HG03060 (cell line): ENCODE measurements around the gene BMPR2.
"Not testable (repeated sequence)": the region's sequence is repeated elsewhere in the genome, so short reads cannot be mapped to it uniquely, and the experiment has no call there.

Experiments used
- ATAC-seq: cut with Tn5 transposase; IDR thresholded peaks from one replicate; pipeline ENCODE4 v1.9.1; 2021; ENCODE audit warnings: low read depth, moderate number of reproducible peaks; ENCODE audit not compliant: unreplicated experiment

BMPR2 gene

GRCh38 chr2:202444000-202444399, 67.9 kb downstream of the BMPR2 start:
- no peak for ATAC-seq

GRCh38 chr2:202449344-202449743, 73.2 kb downstream of the BMPR2 start:
- no peak for ATAC-seq

GRCh38 chr2:202450785-202451184, 74.7 kb downstream of the BMPR2 start:
- no peak for ATAC-seq

GRCh38 chr2:202452744-202453143, 76.6 kb downstream of the BMPR2 start:
- ATAC-seq: no peak

GRCh38 chr2:202454536-202454935, 78.4 kb downstream of the BMPR2 start:
- no peak for ATAC-seq

GRCh38 chr2:202455114-202455513, 79.0 kb downstream of the BMPR2 start:
- no peak for ATAC-seq

- no peak for ATAC-seq
Observed at GRCh38 chr2:202460119-202460518, 84.0 kb downstream of the BMPR2 start.

GRCh38 chr2:202479090-202479489, 103.0 kb downstream of the BMPR2 start:
- ATAC-seq: no peak

GRCh38 chr2:202479610-202480009, 103.5 kb downstream of the BMPR2 start:
- ATAC-seq: no peak

- no peak for ATAC-seq
Observed at GRCh38 chr2:202486351-202486750, 110.2 kb downstream of the BMPR2 start.

- no peak for ATAC-seq
Observed at GRCh38 chr2:202488671-202489070, 112.5 kb downstream of the BMPR2 start.

- no peak for ATAC-seq
Observed at GRCh38 chr2:202490479-202490878, 114.4 kb downstream of the BMPR2 start.

GRCh38 chr2:202491514-202491913, 115.4 kb downstream of the BMPR2 start:
- no peak for ATAC-seq

GRCh38 chr2:202494300-202495229, 118.4 kb downstream of the BMPR2 start:
- ATAC-seq: no peak

- no peak for ATAC-seq
Observed at GRCh38 chr2:202495230-202495604, 119.1 kb downstream of the BMPR2 start.

- ATAC-seq: not testable (repeated sequence)
Observed at GRCh38 chr2:202496835-202497472, 120.8 kb downstream of the BMPR2 start.

- ATAC-seq: not testable (repeated sequence)
Observed at GRCh38 chr2:202497473-202497866, 121.3 kb downstream of the BMPR2 start.

- ATAC-seq: not testable (repeated sequence)
Observed at GRCh38 chr2:202499841-202500240, 123.7 kb downstream of the BMPR2 start.

GRCh38 chr2:202503276-202503675, 127.1 kb downstream of the BMPR2 start:
- not testable (repeated sequence) for ATAC-seq

- no peak for ATAC-seq
Observed at GRCh38 chr2:202508686-202509085, 132.6 kb downstream of the BMPR2 start.

- ATAC-seq: no peak
Observed at GRCh38 chr2:202510911-202511310, 134.8 kb downstream of the BMPR2 start.

GRCh38 chr2:202512176-202512575, 136.0 kb downstream of the BMPR2 start:
- ATAC-seq: no peak
